Measurements from ENCODE around the gene GM2A.
A peak's percentile ranks its signal among the peaks of the same experiment; 100 is the strongest.

DNA sequence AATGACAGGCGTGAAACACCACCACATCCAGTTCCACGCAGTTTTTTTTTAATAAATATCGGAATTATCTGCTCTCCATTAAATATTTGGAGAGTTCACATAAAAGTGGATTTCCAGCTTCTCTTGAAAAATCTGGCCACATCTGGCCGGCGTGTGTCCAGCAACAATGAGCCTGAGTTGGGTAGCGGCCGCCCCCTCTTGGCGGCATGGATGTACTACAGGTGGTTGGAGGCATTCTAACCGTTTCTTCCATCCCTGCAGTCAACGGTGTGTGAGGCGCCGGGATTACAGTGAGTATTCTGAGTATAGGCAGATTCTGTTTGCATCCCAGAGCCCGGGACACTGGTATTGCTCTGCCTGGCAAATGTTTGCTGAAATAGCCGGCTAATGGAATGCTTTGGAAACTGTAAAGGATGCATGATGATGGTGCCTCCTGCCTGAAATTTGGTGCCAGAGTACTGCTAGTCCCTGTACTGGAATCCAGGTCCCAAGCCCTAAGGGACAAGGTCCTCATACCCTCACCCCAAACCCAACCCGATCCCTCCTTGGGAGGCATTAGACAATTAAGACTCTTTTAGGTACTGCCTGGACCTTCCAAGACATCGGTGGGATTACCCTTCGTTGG, 13.6 kb upstream of the GM2A start:
- TF ChIP-seq CTCF (IDR thresholded peaks at IDR 0.05; ENCODE audit: low read length): peak; percentile 96
- TF ChIP-seq EZH2 (IDR thresholded peaks at IDR 0.05; ENCODE audit: borderline replicate concordance, low read length): no peak
